Heart left ventricle (tissue), 16 donors: ENCODE measurements around the gene RIPK3. TPM values are rescaled to one million over a fixed set of nuclear protein-coding genes. Genes with fewer than 3 reads are reported as not detected.

ENCODE experiments used
- ATAC-seq, 4 donors: fragments of 200-7000 bp; cut with Tn5 transposase; one replicate each; pipeline ENCODE4 v1.9.1; 2020 to 2022; ENCODE audit warnings: moderate library complexity in 4 of 4, mild to moderate bottlenecking in 3 of 4, moderate number of reproducible peaks in 1 of 4
- DNase-seq, 5 donors: peaks; one replicate each; pipeline ENCODE4 v3.0.0-alpha.2; 2020
- H3K27ac ChIP-seq, 12 donors: fragments of 200-600 bp; sonication (generic) in 4 of 12; one replicate each; pipeline versions ENCODE4 v1.5.0 to v1.8.0; 2016 to 2022; ENCODE audit warnings: mild to moderate bottlenecking in 2 of 12
- H3K27me3 ChIP-seq, 9 donors: fragments of 200-600 bp; sonication (generic) in 2 of 9; one replicate each; pipeline versions ENCODE4 v1.5.1 to v1.8.0; 2016 to 2022; ENCODE audit warnings: mild to moderate bottlenecking in 3 of 9
- H3K36me3 ChIP-seq, 9 donors: fragments of 200-600 bp; sonication (generic) in 2 of 9; one replicate each; pipeline versions ENCODE4 v1.5.0 to v1.8.0; 2018 to 2022; ENCODE audit warnings: mild to moderate bottlenecking in 2 of 9
- H3K4me1 ChIP-seq, 12 donors: fragments of 200-600 bp; sonication (generic) in 4 of 12; one replicate each; pipeline versions ENCODE4 v1.5.0 to v1.8.0; 2016 to 2022; ENCODE audit warnings: mild to moderate bottlenecking in 3 of 12
- H3K4me3 ChIP-seq, 12 donors: fragments of 200-600 bp; sonication (generic) in 4 of 12; one replicate each; pipeline versions ENCODE4 v1.5.0 to v1.8.0; 2017 to 2022; ENCODE audit warnings: mild to moderate bottlenecking in 9 of 12, moderate library complexity in 4 of 12
- H3K9me3 ChIP-seq, 12 donors: fragments of 200-600 bp; sonication (generic) in 4 of 12; one replicate each; pipeline versions ENCODE4 v1.5.0 to v1.8.0; 2016 to 2022; ENCODE audit warnings: mild to moderate bottlenecking in 1 of 12
- CTCF ChIP-seq, 12 donors: fragments of 200-600 bp; sonication (generic) in 4 of 12; IDR thresholded peaks; one replicate each; pipeline versions ENCODE4 v1.5.0 to v1.8.0; 2018 to 2022; ENCODE audit warnings: antibody characterized with exemption in 12 of 12, mild to moderate bottlenecking in 5 of 12
- POLR2A ChIP-seq, 2 donors: fragments of 450-650 bp; IDR thresholded peaks; one replicate each; pipeline ENCODE4 v1.6.1; 2017; ENCODE audit warnings: antibody characterized with exemption in 2 of 2, mild to moderate bottlenecking in 2 of 2, moderate library complexity in 2 of 2
- WGBS, 4 donors: extraction: QIAGEN DNeasy Blood & Tissue Kit in 2 of 4; methylation state at CpG; one replicate each; pipeline versions ENCODE4 v1.1.5 to v1.1.7; 2013 to 2018; 5-methylcytosine and 5-hydroxymethylcytosine counted together
- intact Hi-C, 10 donors: fragments of 100-400 bp; cut with DNase I; formaldehyde crosslinking; loops; one replicate each; pipeline versions ENCODE4 v1.11.1 to v1.14.2; 2022
- polyA plus RNA-seq, 2 donors: library from polyadenylated mRNA; stranded (reverse); fragments of 200-250 nt; gene quantifications; one replicate each; pipeline ENCODE4 v1.2.3, GENCODE V29; 2013
- total RNA-seq, 9 donors: library from RNA; depleted of rRNA in 2 of 9; stranded (reverse); fragments of >200 nt in 2 of 9; fragmentation: NEBNext Ultra II Directional in 3 of 9; extraction: Animal tissue kit (Norgen Biotek cat#: 25700) in 3 of 9; gene quantifications; one replicate each; pipeline versions ENCODE4 v1.1.0 to v1.2.4, GENCODE V29; 2016 to 2023
- donor health status: ischemic (EF 13 %, LVEDD 7.1; RV severe dilation, severe dysfunction).
- donor health status: healthy with polysubstance abuse.
- donor health status: DM: no; HTN: yes; CAD: no.
- donor health status: DM: no; HTN: no; CAD: no.
- donor health status: ischemic (EF 25% LVEDD 6.9; RV normal size, moderate dysfunction).
- donor health status: ischemic (EF 25% LVEDD 5.7; RV mildly dilated, moderate dysfunction).
- donor health status: healthy.
- donor health status: DM: yes; HTN: yes; CAD: no.
- donor health status: ischemic (EF 35%, LVEDD 5.7; RV mildly dilated, moderate dysfunction).
- donor health status: nonischemic (EF 11% LVEDD 7.7; RV severe dilation, severe dysfunction).
- donor health status: DM: yes; HTN: yes; CAD: no.
- donor health status: PGD.
- donor health status: ischemic (EF 29% LVEDD 5.4; RV normal size, mild dysfunction).
- donor health status: nonischemic (EF 23%, LVEDD 6.1; RV moderate dilation, normal function).

RIPK3 gene
- total and polyA plus RNA-seq, 11 donors, result 0.75 to 10.5 (median 3.0) TPM

GRCh38 chr14:24347134-24347533, 7.3 kb upstream of the RIPK3 start:
- H3K9me3 ChIP-seq, result no peaks in the 10 kb centered on the region
- peak; percentile 28 to 61 (median 49) for ATAC-seq
- no peak for DNase-seq
- H3K4me3 ChIP-seq, result no peak overlapping the region
- no peaks in the 10 kb centered on the region for H3K36me3 ChIP-seq
- H3K27ac ChIP-seq, result peak overlapping the region; percentile 11 to 76 (median 52)
- H3K27me3 ChIP-seq, result peaks cover 0 to 12% (median 0%) of the 10 kb centered on the region in 9 donors
- intact Hi-C loops, result no loop called here
- peaks cover 0 to 18% (median 0%) of the 10 kb centered on the region in 12 donors for H3K4me1 ChIP-seq
- 37 to 52% (median 50%) methylated on average over 1 of the region's 1 CpG for WGBS, 4 donors
- TF ChIP-seq POLR2A (IDR thresholded peaks at IDR 0.05) (peak in 1 of 2 donors; percentile 9), CTCF (IDR thresholded peaks at IDR 0.05) (no peak)

GRCh38 chr14:24343795-24344660, 4.2 kb upstream of the RIPK3 start:
- TF ChIP-seq CTCF (IDR thresholded peaks at IDR 0.05), result no peak
- no peak for TF ChIP-seq POLR2A (IDR thresholded peaks at IDR 0.05)
- Histone ChIP-seq H3K9me3 (no peaks in the 10 kb centered on the region), H3K4me1 (peaks cover 0 to 25% (median 7%) of the 10 kb centered on the region in 12 donors), H3K4me3 (no peak overlapping the region), H3K36me3 (no peaks in the 10 kb centered on the region), H3K27ac (no peak overlapping the region), H3K27me3 (peaks cover 0 to 6% (median 0%) of the 10 kb centered on the region in 9 donors)
- DNase-seq (no peak), ATAC-seq (no peak)
- 76 to 83% (median 80%) methylated on average over 7 of the region's 7 CpGs for WGBS, 4 donors
- intact Hi-C loops, result no loop called here

GRCh38 chr14:24342889-24343288, 3.1 kb upstream of the RIPK3 start:
- H3K27me3 ChIP-seq, result peaks cover 0 to 17% (median 0%) of the 10 kb centered on the region in 9 donors
- H3K4me1 ChIP-seq, result peaks cover 3 to 35% (median 17%) of the 10 kb centered on the region in 12 donors
- TF ChIP-seq CTCF (IDR thresholded peaks at IDR 0.05), result no peak
- TF ChIP-seq POLR2A (IDR thresholded peaks at IDR 0.05), result no peak
- no peaks in the 10 kb centered on the region for H3K9me3 ChIP-seq
- no peak for DNase-seq
- intact Hi-C loops, result no loop called here
- no peak overlapping the region for H3K4me3 ChIP-seq
- no peak overlapping the region for H3K27ac ChIP-seq
- H3K36me3 ChIP-seq, result no peaks in the 10 kb centered on the region
- no peak for ATAC-seq
- WGBS, 4 donors, result 88 to 97% (median 92%) methylated on average over 4 of the region's 4 CpGs

- H3K4me3 ChIP-seq, result no peak overlapping the region
- peaks cover 0 to 23% (median 3%) of the 10 kb centered on the region in 9 donors for H3K27me3 ChIP-seq
- TF ChIP-seq CTCF (IDR thresholded peaks at IDR 0.05) (no peak), POLR2A (IDR thresholded peaks at IDR 0.05) (no peak)
- H3K4me1 ChIP-seq, result peaks cover 3 to 33% (median 18%) of the 10 kb centered on the region in 12 donors
- no peak overlapping the region for H3K27ac ChIP-seq
- peaks cover 0 to 13% (median 0%) of the 10 kb centered on the region in 9 donors for H3K36me3 ChIP-seq
- no peak for DNase-seq
- intact Hi-C loops, result no loop called here
- no peaks in the 10 kb centered on the region for H3K9me3 ChIP-seq
- no peak for ATAC-seq
- WGBS, 4 donors, result 50 to 100% (median 89%) methylated on average over 1 of the region's 1 CpG
Observed at GRCh38 chr14:24340606-24341005, 815 bp upstream of the RIPK3 start.
